GM12892 (cell line): ENCODE measurements around the gene SNED1.

Experiments
- POLR2A ChIP-seq: IDR thresholded peaks from 2 replicates; pipeline ENCODE4 v1.6.1; 2011; ENCODE audit warnings: low read depth, low read length, control low read depth
- POLR2AphosphoS5 ChIP-seq: IDR thresholded peaks from 2 replicates; pipeline ENCODE4 v1.6.1; 2011; ENCODE audit warnings: low read depth, low read length, control low read depth

DNA sequence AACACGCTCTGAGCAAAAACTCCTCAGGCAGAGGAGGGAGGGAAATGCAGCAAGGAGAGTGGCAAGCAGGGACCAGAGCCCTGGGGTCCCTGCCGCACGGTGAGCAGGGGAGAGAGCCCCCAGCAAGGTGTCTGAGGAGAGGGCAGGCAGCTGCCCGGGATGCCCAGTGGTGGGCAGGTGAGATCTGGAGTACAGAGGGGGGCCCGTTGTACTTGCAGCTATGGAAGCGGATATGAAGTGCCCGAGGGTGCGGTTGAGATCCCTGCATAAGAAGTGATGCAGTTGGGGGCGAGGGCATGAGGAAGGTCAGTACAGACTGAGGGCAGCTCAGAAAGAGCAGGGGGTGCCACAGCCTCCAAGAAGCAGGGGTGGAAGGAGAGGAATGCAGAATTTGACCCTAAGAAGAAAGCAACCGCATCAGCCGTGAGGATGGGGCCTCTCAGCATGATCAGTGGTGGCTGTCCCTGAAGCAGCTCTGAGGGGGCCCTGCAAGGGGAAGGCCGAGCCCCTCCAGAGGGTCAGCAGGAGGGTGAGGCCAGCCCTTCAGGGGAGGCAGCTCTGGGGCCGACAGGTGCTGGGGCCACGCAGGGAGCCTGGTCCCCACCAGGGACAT, 74.2 kb downstream of the SNED1 start:
- TF ChIP-seq POLR2A: no peak
- TF ChIP-seq POLR2AphosphoS5: no peak
